SJSA1 (cell line): Measurements from ENCODE around the gene CD4. TPM values are rescaled to one million over a fixed set of nuclear protein-coding genes. Genes with fewer than 3 reads are reported as not detected.

Experiments used
- DNase-seq, 2 experiments: peaks; one replicate each; pipeline ENCODE4 v3.0.0-alpha.2; 2015 to 2020; ENCODE audit warnings: low spot score in 2 of 2, low read depth in 1 of 2
- H3K27ac ChIP-seq: fragments of 250-450 bp; sonication (Bioruptor Pico); 2 replicates; pipeline ENCODE4 v1.5.1; 2020; ENCODE audit warnings: mild to moderate bottlenecking, moderate library complexity
- H3K27me3 ChIP-seq: fragments of 250-450 bp; sonication (Bioruptor Pico); replicated peaks from 2 replicates; pipeline ENCODE4 v1.5.1; 2020; ENCODE audit warnings: mild to moderate bottlenecking, moderate library complexity
- H3K36me3 ChIP-seq: fragments of 250-450 bp; sonication (Bioruptor Pico); 2 replicates; pipeline ENCODE4 v1.5.1; 2020; ENCODE audit warnings: mild to moderate bottlenecking
- H3K4me1 ChIP-seq: fragments of 250-450 bp; sonication (Bioruptor Pico); replicated peaks from 2 replicates; pipeline ENCODE4 v1.6.1; 2021; ENCODE audit warnings: mild to moderate bottlenecking
- H3K4me3 ChIP-seq: fragments of 250-450 bp; sonication (Bioruptor Pico); 2 replicates; pipeline ENCODE4 v1.5.1; 2020; ENCODE audit warnings: mild to moderate bottlenecking
- H3K9me3 ChIP-seq: fragments of 250-450 bp; sonication (Bioruptor Pico); replicated peaks from 2 replicates; pipeline ENCODE4 v1.5.1; 2020; ENCODE audit warnings: mild to moderate bottlenecking
- total RNA-seq: library from RNA; depleted of rRNA; stranded (reverse); fragments of >200 nt; shearing (Covaris generic); gene quantifications from 2 replicates; pipeline ENCODE4 v1.2.3, GENCODE V29; 2014

CD4 gene
- total RNA-seq, 1 experiment from 2014 or later, result not detected

DNA sequence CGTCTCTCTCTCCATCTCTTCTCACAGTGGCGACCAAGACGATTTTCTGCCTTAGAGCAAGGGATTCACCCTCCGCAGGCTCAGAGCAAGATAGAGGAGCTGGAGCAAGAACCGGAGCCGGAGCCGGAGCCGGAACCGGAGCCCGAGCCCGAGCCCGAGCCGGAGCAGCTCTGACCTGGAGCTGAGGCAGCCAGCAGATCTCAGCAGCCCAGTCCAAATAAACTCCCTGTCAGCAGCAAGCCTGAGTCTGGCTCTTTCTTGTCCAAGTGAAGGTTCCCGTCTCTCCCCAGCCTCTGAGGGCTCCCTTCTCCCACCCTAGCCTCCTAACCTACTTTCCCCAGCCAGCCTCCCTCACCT, 11.1 kb upstream of the CD4 start:
- Histone ChIP-seq H3K4me1 (peaks cover 6% of the 10 kb centered on the region), H3K27ac (no peak overlapping the region), H3K27me3 (no peaks in the 10 kb centered on the region), H3K36me3 (peaks cover 9% of the 10 kb centered on the region), H3K4me3 (no peak overlapping the region), H3K9me3 (no peaks in the 10 kb centered on the region)
- DNase-seq, result no peak

DNA sequence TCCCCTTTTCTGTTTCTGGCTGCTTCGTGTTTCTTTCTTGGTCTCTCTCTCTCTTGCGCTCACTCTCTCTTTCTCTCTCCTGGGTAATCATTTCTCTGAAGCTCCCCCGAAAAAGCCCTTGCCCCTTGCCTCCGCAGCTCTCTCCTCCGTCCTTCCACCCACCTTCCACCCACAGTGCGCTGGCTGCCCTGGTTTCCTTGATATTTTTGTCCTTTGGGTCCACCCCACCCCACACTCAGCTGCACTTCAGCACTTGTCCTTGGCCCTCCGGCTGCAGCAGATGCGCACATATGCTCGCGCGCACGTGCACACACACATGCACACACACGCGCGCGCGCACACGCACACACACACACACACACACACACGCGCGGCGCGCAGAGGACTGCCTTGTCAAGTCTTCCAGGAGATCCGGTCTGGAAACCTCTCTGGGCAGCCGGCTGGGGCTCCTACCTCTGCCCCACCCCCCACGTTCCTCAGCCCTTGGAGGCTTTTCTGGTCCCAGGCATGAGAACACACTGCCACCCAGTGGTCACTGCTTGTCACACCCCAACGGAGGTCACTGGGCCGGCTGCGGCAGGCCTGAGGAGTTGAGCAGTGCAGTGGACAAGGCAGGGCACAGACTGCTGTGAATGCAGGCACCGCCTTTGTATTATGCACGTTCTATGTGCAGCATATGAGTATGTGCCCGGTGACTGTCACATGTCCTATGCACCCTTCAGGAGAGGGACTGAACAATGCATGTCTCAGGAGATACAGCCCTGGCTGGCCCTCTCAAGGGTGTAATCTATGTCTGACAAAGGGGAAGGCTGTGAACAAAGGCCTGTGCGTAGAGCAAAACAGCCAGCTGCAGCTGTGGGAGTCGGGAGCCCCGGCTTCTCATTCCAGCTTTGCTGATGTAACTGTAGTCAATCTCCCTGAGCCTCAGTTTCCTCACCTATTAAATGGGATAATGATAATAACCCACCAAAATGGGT, 10.5 kb upstream of the CD4 start:
- H3K36me3 ChIP-seq, result peaks cover 9% of the 10 kb centered on the region
- no peaks in the 10 kb centered on the region for H3K27me3 ChIP-seq
- H3K27ac ChIP-seq, result no peak overlapping the region
- peaks cover 7% of the 10 kb centered on the region for H3K4me1 ChIP-seq
- H3K4me3 ChIP-seq, result peak overlapping the region; percentile 10; the same call in 1 of the 2 replicates
- DNase-seq, result peak; percentile 89 to 96
- H3K9me3 ChIP-seq, result no peaks in the 10 kb centered on the region

DNA sequence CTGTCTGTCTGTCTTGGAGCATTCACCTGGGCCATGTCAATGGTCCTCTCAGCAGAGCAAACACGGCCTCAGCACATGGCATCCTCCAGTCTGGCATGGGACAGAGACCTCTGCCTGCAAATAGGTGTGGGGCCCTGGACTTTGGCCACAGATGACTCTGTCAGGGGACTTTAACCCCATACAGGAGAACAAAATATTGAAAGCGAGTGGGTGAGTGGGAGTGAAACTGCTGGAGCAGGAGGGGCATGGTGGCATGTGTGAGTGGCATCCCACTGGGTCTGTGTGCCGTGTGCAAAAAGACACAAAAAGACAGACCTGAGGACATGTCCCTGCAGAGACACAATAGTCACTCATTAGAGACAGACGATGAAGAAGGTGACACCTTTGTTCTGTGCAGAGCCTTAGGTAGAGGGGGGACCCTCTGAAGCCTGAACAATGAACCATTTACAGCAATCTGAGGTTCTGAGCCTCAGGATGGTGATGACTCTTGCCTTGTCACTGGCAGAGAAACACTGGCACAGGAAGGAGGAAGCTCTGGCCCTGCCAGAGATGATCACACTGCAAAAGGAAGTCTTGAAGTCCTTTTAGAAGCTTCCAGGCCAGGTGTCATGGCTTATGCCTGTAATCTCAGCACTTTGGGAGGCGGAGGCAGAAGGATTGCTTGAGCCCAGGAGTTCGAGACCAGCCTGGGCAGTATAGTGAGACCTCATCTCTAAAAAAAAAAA, 9.5 kb upstream of the CD4 start:
- H3K27me3 ChIP-seq, result no peaks in the 10 kb centered on the region
- peaks cover 4% of the 10 kb centered on the region for H3K36me3 ChIP-seq
- no peak for DNase-seq
- H3K4me1 ChIP-seq, result peaks cover 15% of the 10 kb centered on the region
- no peak overlapping the region for H3K27ac ChIP-seq
- no peak overlapping the region for H3K4me3 ChIP-seq
- no peaks in the 10 kb centered on the region for H3K9me3 ChIP-seq

- Histone ChIP-seq H3K36me3 (peaks cover 4% of the 10 kb centered on the region), H3K4me1 (peaks cover 15% of the 10 kb centered on the region), H3K27ac (no peak overlapping the region), H3K4me3 (no peak overlapping the region), H3K9me3 (no peaks in the 10 kb centered on the region), H3K27me3 (no peaks in the 10 kb centered on the region)
- no peak for DNase-seq
Observed at GRCh38 chr12:6780573-6780972, 8.8 kb upstream of the CD4 start.

DNA sequence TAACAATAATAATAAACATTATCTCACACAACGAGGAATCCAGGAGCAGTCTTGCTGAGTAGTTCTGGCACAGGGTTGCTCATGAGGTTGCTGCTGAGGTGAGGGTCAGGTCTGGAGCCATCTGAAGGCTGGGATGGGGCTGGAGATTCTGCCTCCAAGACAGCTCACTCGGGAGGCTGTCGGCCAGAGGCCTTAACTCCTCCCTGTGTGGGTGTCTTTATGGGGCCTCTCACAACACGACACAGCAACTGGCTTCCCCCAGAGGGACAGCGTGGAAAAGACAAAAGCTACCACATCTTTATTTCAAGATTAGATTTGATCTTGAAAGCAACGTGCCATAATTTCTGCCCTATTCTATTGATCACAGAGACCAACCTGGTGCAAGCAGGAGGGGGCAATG, 7.2 kb upstream of the CD4 start:
- Histone ChIP-seq H3K27me3 (no peaks in the 10 kb centered on the region), H3K4me3 (no peak overlapping the region), H3K27ac (no peak overlapping the region), H3K4me1 (peaks cover 15% of the 10 kb centered on the region), H3K36me3 (no peaks in the 10 kb centered on the region; the same call in 1 of the 2 replicates), H3K9me3 (no peaks in the 10 kb centered on the region)
- DNase-seq, result no peak

GRCh38 chr12:6782850-6783566, 6.3 kb upstream of the CD4 start:
- H3K27ac ChIP-seq, result no peak overlapping the region
- no peaks in the 10 kb centered on the region for H3K36me3 ChIP-seq
- H3K4me3 ChIP-seq, result no peak overlapping the region
- H3K9me3 ChIP-seq, result no peaks in the 10 kb centered on the region
- peaks cover 15% of the 10 kb centered on the region for H3K4me1 ChIP-seq
- no peak for DNase-seq
- H3K27me3 ChIP-seq, result no peaks in the 10 kb centered on the region

DNA sequence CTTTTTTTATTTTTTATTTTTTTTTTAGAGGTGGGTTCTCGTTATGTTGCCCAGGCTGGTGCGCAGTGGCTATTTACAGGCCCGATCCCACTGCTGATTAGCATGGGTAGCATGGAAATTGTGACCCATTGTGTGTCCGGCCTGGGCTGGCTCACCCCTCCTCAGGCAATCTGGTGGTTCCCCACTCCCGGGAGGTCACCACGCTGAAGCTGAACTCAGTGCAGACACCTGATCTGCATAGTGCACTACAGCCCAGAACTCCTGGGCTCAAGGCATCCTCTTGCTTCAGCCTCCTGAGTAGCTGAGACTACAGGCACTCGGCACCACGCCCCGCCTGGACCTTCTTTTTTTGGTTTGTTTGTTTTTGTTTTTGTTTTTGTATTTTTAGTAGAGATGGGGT, 5.5 kb upstream of the CD4 start:
- Histone ChIP-seq H3K27ac (no peak overlapping the region), H3K4me1 (peaks cover 10% of the 10 kb centered on the region), H3K27me3 (no peaks in the 10 kb centered on the region), H3K4me3 (no peak overlapping the region), H3K36me3 (no peaks in the 10 kb centered on the region), H3K9me3 (no peaks in the 10 kb centered on the region)
- DNase-seq, result no peak

GRCh38 chr12:6784296-6784695, 5.0 kb upstream of the CD4 start:
- peaks cover 9% of the 10 kb centered on the region for H3K4me1 ChIP-seq
- no peak overlapping the region for H3K27ac ChIP-seq
- H3K36me3 ChIP-seq, result no peaks in the 10 kb centered on the region
- no peak for DNase-seq
- no peaks in the 10 kb centered on the region for H3K9me3 ChIP-seq
- no peaks in the 10 kb centered on the region for H3K27me3 ChIP-seq
- H3K4me3 ChIP-seq, result no peak overlapping the region

GRCh38 chr12:6784761-6785160, 4.6 kb upstream of the CD4 start:
- DNase-seq, result no peak
- H3K36me3 ChIP-seq, result no peaks in the 10 kb centered on the region
- no peaks in the 10 kb centered on the region for H3K27me3 ChIP-seq
- H3K27ac ChIP-seq, result no peak overlapping the region
- no peak overlapping the region for H3K4me3 ChIP-seq
- H3K9me3 ChIP-seq, result no peaks in the 10 kb centered on the region
- H3K4me1 ChIP-seq, result peaks cover 9% of the 10 kb centered on the region

GRCh38 chr12:6786416-6787094, 2.8 kb upstream of the CD4 start:
- Histone ChIP-seq H3K27me3 (no peaks in the 10 kb centered on the region), H3K4me1 (peaks cover 9% of the 10 kb centered on the region), H3K4me3 (no peak overlapping the region), H3K27ac (no peak overlapping the region), H3K9me3 (no peaks in the 10 kb centered on the region), H3K36me3 (no peaks in the 10 kb centered on the region)
- no peak for DNase-seq

GRCh38 chr12:6787309-6787708, 2.0 kb upstream of the CD4 start:
- Histone ChIP-seq H3K27me3 (no peaks in the 10 kb centered on the region), H3K9me3 (no peaks in the 10 kb centered on the region), H3K36me3 (no peaks in the 10 kb centered on the region), H3K27ac (no peak overlapping the region), H3K4me3 (no peak overlapping the region), H3K4me1 (peaks cover 9% of the 10 kb centered on the region)
- no peak for DNase-seq

DNA sequence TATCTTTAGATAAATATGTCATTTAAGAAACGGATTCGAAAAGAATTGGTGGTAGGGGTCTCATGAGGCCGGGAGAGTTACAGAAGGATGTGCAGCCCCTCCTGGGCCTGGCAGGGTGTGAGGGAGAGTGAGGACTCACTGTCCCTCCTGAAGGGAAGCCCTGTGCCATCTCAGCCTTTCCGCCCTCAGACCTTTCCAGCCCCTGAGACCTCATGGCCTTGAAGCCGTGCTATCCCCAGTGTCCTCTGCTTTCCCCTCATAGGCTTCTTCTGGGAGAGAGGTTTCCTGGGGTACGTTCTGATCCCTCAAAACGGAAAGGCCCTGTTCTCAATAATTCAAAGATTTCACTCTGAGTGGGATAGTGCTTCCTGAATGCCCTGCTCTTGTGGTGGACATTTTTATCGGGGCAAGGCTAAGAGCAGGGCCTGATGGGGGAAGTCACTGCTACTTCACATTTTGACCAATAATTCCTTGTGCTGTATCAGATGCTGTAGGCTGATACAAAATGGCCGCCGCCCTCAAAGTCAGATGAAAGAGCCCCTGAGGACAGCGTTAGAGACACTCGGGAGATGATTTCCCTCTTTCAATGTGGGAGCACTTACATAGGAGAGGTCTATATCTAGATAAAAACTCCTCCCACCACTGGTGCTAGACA, 1.3 kb downstream of the CD4 start:
- 0 out of 2 replicates have a peak, but pooled peaks cover 6% of the 10 kb centered on the region for H3K27me3 ChIP-seq
- no peak overlapping the region for H3K27ac ChIP-seq
- no peaks in the 10 kb centered on the region for H3K9me3 ChIP-seq
- no peaks in the 10 kb centered on the region for H3K4me1 ChIP-seq
- DNase-seq, result no peak
- no peak overlapping the region for H3K4me3 ChIP-seq
- H3K36me3 ChIP-seq, result no peaks in the 10 kb centered on the region
